ENCODE data around the gene TMEM132D. TPM values are rescaled to one million over a fixed set of nuclear protein-coding genes. Genes with fewer than 3 reads are reported as not detected.

TMEM132D gene
- total and polyA plus RNA-seq, 2 donors from 2014 or later = 0.13 TPM; not detected in 1

DNA sequence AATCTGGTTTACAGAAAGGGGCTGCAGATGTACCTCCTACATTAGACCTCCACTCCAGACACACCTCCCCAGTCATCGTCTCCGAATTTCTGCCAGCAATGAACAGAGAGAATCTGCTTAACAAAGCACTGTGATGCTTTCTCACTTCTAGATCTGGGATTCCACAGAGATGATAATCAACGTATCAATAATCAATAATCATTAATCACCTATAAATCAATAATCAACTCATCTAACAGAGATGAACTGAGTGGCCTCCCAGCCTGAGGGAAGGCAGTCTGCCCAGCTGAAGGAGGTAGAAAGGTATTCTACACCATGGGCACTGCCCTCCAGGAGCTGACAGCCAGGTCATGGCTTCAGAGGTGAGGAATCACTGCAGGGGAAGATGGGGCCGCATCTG, 183.2 kb downstream of the TMEM132D start:
- FAIRE-seq = no peak

DNA sequence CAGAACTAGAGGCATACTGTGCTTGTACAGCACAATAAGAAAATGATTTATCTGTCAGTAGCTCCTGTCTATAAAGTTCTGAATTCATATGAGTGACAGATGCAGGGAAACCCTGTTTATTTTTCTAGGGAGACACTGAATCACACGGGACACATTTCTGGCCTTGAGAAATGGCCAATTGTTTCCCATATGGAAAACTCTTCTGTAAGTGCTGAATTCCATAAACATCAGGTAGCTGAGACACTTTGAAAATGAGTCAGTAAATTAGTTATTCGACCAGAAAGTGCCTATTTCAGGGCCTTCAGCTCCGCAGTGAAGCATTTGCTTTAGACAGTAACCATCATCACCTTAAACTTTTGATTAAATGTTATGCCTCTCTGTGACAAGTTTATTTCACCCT, 184.4 kb downstream of the TMEM132D start:
- no peak overlapping the region for H3K9ac ChIP-seq (ENCODE audit: low read length in 3 of 3)

More for the DNA sequence above, 183.2 kb downstream of the TMEM132D start:
- Histone ChIP-seq H3K9me3 (ENCODE audit: control insufficient read depth in 2 of 3, insufficient read depth in 1 of 3, low read length in 3 of 3) (no peaks in the 10 kb centered on the region), H3K4me1 (ENCODE audit: control insufficient read depth in 2 of 3, insufficient read depth in 2 of 3, low read depth in 1 of 3, low read length in 3 of 3) (no peaks in the 10 kb centered on the region), H3K27me3 (ENCODE audit: control insufficient read depth, insufficient read depth, low read length) (no peaks in the 10 kb centered on the region), H3K27ac (ENCODE audit: low read depth in 2 of 2, low read length in 2 of 2) (no peak overlapping the region), H3K9ac (ENCODE audit: low read length in 3 of 3) (no peak overlapping the region), H3K36me3 (ENCODE audit: control insufficient read depth in 2 of 3, insufficient read depth in 3 of 3, low read length in 3 of 3) (no peaks in the 10 kb centered on the region), H3K4me3 (ENCODE audit: low read length in 3 of 3) (no peak overlapping the region)
- intact Hi-C loops (cut with DNase I) = no loop called here
- DNase-seq = no peak
- TF ChIP-seq, protein P1, sequence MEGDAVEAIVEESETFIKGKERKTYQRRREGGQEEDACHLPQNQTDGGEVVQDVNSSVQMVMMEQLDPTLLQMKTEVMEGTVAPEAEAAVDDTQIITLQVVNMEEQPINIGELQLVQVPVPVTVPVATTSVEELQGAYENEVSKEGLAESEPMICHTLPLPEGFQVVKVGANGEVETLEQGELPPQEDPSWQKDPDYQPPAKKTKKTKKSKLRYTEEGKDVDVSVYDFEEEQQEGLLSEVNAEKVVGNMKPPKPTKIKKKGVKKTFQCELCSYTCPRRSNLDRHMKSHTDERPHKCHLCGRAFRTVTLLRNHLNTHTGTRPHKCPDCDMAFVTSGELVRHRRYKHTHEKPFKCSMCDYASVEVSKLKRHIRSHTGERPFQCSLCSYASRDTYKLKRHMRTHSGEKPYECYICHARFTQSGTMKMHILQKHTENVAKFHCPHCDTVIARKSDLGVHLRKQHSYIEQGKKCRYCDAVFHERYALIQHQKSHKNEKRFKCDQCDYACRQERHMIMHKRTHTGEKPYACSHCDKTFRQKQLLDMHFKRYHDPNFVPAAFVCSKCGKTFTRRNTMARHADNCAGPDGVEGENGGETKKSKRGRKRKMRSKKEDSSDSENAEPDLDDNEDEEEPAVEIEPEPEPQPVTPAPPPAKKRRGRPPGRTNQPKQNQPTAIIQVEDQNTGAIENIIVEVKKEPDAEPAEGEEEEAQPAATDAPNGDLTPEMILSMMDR (IDR thresholded peaks at IDR 0.05; ENCODE audit: borderline replicate concordance, extremely low read depth, insufficient read depth) = no peak

DNA sequence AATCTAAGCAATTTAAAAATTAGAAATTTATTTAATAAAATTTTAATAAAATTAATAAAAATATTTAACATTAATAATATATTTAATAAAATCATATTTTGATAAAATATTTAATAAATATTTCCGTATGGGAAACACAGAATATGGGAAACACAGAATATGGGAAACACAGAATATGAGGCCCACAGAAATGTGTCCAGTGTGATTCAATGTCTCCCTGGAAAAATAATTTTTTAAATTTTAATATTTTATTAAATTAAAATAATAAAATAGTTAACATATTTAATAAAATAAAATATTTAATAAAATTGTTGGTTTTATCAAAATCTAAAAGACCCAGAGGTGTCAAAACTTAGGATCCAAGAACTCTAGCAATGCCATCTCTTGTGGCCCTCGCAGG, 186.4 kb downstream of the TMEM132D start:
- Histone ChIP-seq H3K27me3 (ENCODE audit: control insufficient read depth, insufficient read depth, low read length) (no peaks in the 10 kb centered on the region), H3K9me3 (ENCODE audit: control insufficient read depth in 2 of 3, insufficient read depth in 1 of 3, low read length in 3 of 3) (no peaks in the 10 kb centered on the region), H3K4me1 (ENCODE audit: control insufficient read depth in 2 of 3, insufficient read depth in 2 of 3, low read depth in 1 of 3, low read length in 3 of 3) (no peaks in the 10 kb centered on the region), H3K27ac (ENCODE audit: low read depth in 2 of 2, low read length in 2 of 2) (no peak overlapping the region), H3K4me3 (ENCODE audit: low read length in 3 of 3) (no peak overlapping the region), H3K9ac (ENCODE audit: low read length in 3 of 3) (no peak overlapping the region), H3K36me3 (ENCODE audit: control insufficient read depth in 2 of 3, insufficient read depth in 3 of 3, low read length in 3 of 3) (no peaks in the 10 kb centered on the region)
- FAIRE-seq = peak; percentile 89
- no peak for DNase-seq
- TF ChIP-seq, protein P1 (IDR thresholded peaks at IDR 0.05; ENCODE audit: borderline replicate concordance, extremely low read depth, insufficient read depth) = no peak
- intact Hi-C loops (cut with DNase I) = no loop called here

More for the DNA sequence above, 184.4 kb downstream of the TMEM132D start:
- intact Hi-C loops (cut with DNase I) = no loop called here
- no peak overlapping the region for H3K27ac ChIP-seq (ENCODE audit: low read depth in 2 of 2, low read length in 2 of 2)
- no peaks in the 10 kb centered on the region for H3K9me3 ChIP-seq (ENCODE audit: control insufficient read depth in 2 of 3, insufficient read depth in 1 of 3, low read length in 3 of 3)
- no peaks in the 10 kb centered on the region for H3K4me1 ChIP-seq (ENCODE audit: control insufficient read depth in 2 of 3, insufficient read depth in 2 of 3, low read depth in 1 of 3, low read length in 3 of 3)
- FAIRE-seq (no peak), DNase-seq (no peak)
- no peak overlapping the region for H3K4me3 ChIP-seq (ENCODE audit: low read length in 3 of 3)
- no peaks in the 10 kb centered on the region for H3K27me3 ChIP-seq (ENCODE audit: control insufficient read depth, insufficient read depth, low read length)
- TF ChIP-seq, protein P1 (IDR thresholded peaks at IDR 0.05; ENCODE audit: borderline replicate concordance, extremely low read depth, insufficient read depth) = no peak
- H3K36me3 ChIP-seq (ENCODE audit: control insufficient read depth in 2 of 3, insufficient read depth in 3 of 3, low read length in 3 of 3) = no peaks in the 10 kb centered on the region

DNA sequence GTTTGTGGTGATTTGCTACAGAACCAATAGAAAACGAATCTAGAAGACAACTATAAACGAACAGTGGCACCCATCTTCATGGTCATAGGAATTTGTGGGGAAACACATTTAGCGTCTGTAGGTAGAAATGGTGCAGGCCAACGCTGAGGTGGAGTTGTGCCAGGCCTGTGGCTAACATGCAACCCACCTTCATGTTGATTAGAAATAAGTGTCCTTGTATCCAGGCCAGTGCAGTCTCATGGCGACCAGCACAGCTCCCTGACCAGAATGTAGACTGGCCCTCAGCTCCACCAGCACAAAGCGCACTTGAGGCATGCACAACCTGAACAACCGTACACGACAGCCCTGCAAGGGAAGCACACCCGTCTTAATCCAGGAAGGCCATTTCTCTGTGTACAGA, 187.0 kb downstream of the TMEM132D start:
- TF ChIP-seq, protein P1 (IDR thresholded peaks at IDR 0.05; ENCODE audit: borderline replicate concordance, extremely low read depth, insufficient read depth) = no peak
- Histone ChIP-seq H3K4me3 (ENCODE audit: low read length in 3 of 3) (no peak overlapping the region), H3K9ac (ENCODE audit: low read length in 3 of 3) (no peak overlapping the region), H3K27ac (ENCODE audit: low read depth in 2 of 2, low read length in 2 of 2) (no peak overlapping the region), H3K27me3 (ENCODE audit: control insufficient read depth, insufficient read depth, low read length) (no peaks in the 10 kb centered on the region), H3K9me3 (ENCODE audit: control insufficient read depth in 2 of 3, insufficient read depth in 1 of 3, low read length in 3 of 3) (no peaks in the 10 kb centered on the region), H3K4me1 (ENCODE audit: control insufficient read depth in 2 of 3, insufficient read depth in 2 of 3, low read depth in 1 of 3, low read length in 3 of 3) (no peaks in the 10 kb centered on the region), H3K36me3 (ENCODE audit: control insufficient read depth in 2 of 3, insufficient read depth in 3 of 3, low read length in 3 of 3) (no peaks in the 10 kb centered on the region)
- FAIRE-seq (no peak), DNase-seq (no peak)
- intact Hi-C loops (cut with DNase I) = no loop called here

Measured in kidney (tissue), 14 donors.